Ovary (tissue), 3 donors: ENCODE measurements around the gene LPAR2.

Experiments
- CTCF ChIP-seq, 3 donors: fragments of 450-650 bp in 2 of 3; fragments of 200-600 bp in 1 of 3; IDR thresholded peaks; one replicate each; pipeline versions ENCODE4 v1.5.1 to v1.8.0; 2016 to 2022; ENCODE audit warnings: antibody characterized with exemption in 3 of 3, mild to moderate bottlenecking in 1 of 3
- EP300 ChIP-seq: sonication (generic); formaldehyde crosslinking; IDR thresholded peaks from one replicate; pipeline ENCODE4 v1.6.1; 2017; ENCODE audit warnings: antibody characterized with exemption
- POLR2A ChIP-seq: fragments of 450-650 bp; IDR thresholded peaks from one replicate; pipeline ENCODE4 v1.6.1; 2017; ENCODE audit warnings: antibody characterized with exemption, mild to moderate bottlenecking, moderate library complexity
- donor health status: DM: no; HTN: no; CAD: no.

- TF ChIP-seq EP300 (no peak), POLR2A (no peak), CTCF (IDR thresholded peaks at IDR 0.05) (no peak)
Measured at GRCh38 chr19:19653597-19654147, 25.7 kb upstream of the LPAR2 start.
